NCI-H2081 (cell line): Measurements from ENCODE around the gene SGF29.
"Not testable (repeated sequence)": the region's sequence is repeated elsewhere in the genome, so short reads cannot be mapped to it uniquely, and the experiment has no call there.

Experiments
- DNase-seq, 2 experiments: peaks; one replicate each; lab custom pipeline; 2025; lab: John Stamatoyannopoulos, UW

SGF29 gene

DNA sequence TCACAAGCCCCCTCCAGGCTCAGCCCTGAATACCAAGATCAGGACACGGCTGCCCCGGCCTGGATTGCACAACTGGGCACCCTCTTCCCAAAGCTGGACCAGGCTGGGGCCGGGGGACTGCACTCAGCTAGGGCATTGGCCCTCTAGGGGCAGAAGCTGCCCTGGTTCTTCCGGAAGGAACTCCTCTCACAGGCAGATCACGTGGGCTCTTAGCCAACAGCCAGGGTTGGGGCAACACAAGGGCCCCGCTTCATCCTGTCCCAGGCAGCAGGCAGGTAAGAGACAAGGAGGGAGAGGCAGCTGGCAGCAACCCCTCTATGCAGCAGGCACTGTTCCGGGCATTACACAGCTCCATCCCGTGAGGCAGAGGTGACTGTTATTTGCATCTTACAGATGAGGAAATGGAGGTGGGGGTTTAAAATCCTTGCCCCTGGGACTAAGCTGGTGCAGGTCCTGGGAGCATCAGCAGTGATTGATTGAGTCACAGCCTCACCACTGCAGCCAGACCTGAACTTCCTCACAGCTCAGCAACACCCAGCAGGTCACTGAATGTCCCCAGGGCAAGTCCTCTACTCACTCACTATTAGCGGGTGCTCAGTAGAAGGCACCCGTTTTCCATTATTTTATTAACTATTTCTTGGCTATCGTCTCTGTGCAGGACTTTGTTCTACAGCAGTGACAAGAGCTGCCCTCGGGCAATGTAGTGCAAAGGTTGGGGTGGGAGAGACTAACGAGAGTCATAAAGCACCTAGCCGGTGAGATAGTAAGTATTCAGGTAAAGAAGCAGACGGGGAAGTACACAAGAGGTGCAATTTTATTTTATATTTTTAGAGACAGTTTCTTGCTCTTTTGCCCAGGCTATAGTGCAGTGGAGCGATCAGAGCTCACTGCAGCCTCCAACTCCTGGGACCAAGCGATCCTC, 58.9 kb downstream of the SGF29 start:
- not testable (repeated sequence) for DNase-seq

DNA sequence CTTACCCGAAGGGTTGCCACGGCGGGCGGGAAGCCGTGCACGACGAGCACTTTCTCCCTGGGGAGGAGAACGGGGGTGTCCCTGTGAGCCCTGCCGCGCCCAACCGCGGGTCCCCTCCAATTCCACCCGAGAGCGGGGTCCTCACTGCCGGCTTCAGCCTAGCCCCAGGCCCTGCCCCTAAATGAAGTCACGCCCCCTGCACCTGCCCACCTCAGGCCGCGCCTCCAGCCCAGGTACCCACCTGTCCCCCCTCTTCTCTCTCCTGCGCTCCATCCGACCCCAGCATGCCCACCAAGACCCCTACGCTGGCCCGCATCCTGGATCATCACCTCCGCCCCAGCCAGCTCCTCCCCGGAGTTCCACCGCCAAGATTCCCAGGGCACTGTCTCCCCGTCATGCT, 60.2 kb downstream of the SGF29 start:
- not testable (repeated sequence) for DNase-seq

DNA sequence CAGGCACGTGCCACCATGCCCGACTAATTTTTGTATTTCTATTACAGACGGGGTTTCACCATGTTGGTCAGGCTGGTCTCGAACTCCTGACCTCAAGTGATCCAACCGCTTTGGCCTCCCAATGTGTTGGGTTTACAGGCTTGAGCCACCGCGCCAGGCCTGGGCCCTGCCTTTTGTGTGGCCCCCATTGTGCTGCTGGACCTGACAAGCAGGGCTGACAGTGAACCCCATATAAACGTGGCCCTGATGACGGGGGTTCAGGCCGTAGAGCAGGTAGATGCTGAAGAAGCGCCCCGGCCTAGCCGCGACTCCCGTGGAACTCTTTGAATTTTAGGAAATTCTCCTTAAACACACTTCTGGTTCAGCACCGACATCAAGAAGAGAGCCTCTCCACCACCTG, 60.8 kb downstream of the SGF29 start:
- not testable (repeated sequence) for DNase-seq

DNA sequence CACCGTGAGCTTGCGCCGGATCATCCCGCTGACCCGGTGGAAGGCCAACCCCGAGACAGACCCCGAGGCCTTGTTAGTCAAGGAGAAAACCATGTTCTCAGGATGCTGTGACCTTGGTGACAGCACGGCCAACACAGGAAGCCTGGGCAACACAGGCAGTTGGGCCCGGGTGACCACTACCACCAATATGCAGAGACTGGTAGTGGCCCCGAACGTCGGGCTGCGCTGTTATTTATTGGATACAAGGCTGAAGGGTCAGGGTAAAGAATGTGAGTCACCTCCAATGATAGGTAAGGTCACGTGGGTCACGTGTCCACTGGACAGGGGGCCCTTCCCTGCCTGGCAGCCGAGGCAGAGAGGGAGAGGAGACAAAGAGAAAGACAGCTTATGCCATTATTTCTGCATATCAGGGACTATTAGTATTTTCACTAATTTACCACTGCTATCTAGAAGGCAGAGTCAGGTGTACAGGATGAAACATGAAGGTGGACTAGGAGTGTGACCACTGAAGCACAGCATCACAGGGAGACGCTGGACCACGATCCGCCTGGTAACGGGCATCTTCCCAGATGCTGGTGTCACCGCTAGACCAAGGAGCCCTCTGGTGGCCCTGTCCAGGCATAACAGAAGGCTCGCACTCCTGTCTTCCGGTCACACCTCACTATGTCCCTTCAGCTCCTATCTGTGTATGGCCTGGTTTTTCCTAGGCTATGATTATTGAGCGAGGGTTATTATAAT, 61.9 kb downstream of the SGF29 start:
- DNase-seq: peak in 1 of 2 experiments; percentile 31

DNA sequence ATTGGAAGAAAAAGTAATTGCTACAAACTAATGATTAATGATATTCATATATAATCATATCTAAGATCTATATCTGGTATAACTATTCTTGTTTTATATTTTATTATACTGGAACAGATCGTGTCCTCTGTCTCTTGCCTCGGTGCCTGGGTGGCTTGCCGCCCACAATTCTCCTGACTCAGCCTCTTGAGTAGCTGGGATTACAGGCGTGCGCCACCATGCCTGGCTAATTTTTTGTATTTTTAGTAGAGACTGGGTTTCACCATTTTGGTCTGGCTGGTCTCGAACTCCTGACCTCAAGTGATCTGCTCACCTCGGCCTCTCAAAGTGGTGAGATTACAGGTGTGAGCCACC, 62.5 kb downstream of the SGF29 start:
- DNase-seq: not testable (repeated sequence)

DNA sequence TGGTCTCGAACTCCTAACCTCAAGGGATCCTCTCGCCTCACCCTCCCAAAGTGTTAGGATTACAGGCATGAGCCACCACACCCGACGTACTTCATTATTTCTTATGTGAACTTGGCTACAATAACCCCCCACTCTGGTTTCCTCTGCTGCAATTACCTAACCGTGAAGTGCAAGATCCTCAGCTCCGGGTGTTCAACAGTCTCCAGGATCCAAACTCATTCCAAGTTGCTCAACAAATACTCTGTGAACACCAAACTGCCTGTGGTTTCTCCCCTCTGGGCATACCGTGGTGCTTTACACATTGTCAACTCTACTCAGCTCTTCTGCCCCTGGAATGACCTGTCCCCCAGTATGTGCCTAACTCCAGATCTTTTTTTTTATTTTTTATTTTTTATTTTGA, 62.9 kb downstream of the SGF29 start:
- no peak for DNase-seq

DNA sequence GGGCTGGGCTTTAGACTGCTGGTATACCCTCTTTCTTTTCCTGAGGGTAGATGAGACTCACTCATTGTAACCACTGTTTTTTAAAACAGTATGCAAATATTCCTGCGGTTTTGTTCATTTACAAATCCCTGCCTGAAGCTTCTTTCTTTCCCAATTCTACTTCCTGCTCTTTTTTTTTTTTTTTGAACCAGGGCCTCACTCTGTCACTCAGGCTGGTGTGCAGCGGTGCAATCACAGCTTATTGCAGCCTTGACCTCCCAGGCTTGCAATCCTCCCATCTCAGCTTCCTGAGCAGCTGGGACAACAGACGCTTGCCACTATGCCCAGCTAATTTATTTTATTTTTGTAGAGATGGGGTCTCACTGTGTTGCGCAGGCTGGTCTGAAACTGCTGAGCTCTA, 64.2 kb downstream of the SGF29 start:
- DNase-seq: no peak

DNA sequence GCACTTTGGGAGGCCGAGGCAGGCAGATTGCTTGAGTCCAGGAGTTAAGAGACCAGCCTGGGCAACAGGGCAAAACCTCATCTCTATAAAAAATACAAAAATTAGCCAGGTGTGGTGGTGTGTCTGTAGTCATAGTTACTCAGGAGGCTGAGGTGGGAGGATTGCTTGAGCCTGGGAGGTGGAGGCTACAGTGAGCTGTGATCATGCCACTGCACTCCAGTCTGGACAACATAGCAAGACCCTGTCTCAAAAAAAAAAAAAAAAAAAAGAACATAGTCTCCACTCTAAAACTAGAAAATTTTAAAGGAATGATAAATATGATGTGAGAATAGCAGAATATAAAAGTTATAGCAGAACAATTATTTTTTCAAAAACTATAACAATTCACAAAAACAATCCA, 66.6 kb downstream of the SGF29 start:
- DNase-seq: not testable (repeated sequence)

DNA sequence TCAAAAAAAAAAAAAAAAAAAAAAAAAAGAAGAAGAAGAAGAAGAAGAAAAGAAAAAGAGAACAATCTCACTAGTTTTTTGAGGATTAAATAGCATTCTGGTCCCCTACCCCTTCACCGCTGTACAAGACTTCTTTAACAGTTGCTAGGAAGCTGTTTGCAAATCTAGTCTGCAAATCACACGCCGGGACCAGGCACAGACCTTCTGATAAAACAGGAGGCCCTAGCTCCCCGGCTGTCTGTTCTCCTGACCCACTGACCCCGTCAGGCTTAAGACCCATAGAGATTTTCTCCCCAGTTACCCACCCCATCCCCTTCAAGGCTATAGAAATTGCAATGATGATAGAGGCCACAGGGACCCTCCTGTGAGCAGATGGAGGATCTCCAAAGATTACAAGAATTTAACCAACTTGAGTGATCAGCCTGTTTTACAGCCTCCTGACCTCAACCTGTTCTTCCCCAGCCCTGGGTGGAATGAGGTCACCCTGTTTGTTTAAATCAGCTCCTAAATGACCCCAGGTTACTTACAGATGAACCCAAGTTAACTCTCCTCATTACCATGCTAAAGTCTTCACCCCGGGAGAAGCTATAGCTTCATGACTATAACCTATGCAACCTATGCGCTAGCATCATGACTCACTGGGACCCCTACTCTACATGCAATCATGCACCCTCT, 67.9 kb downstream of the SGF29 start:
- DNase-seq: no peak

DNA sequence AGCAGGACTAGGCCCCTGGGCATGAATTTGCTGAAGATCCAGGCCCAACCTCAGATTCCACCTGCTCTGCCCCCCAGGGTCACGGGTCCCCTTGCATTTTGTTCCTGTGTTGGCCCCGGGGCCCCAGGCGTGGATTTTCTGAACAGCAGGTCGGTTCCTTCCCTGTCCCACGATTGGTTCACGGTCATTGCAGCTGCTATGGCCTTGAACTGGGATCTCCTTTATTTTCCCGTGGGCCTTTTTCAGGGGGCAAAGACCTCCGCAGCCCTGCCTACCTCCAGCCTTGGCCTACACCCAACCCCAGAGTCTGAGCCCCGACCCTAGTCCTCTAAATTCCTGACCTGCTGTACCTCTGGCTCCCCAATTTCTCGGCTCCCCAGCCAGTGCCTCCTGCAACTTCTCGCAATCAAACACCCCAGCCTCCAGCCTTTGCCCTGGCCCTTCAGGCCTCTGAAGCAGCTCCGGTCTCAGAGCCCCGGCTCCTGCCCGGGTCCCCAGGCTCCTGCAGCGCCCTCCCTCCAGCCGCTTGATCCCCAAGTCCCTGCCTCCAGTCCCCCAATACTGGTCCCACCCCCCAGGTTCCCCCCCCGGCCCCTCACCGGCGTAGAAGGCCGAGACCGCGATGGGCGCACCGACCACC, 68.9 kb downstream of the SGF29 start:
- not testable (repeated sequence) for DNase-seq

DNA sequence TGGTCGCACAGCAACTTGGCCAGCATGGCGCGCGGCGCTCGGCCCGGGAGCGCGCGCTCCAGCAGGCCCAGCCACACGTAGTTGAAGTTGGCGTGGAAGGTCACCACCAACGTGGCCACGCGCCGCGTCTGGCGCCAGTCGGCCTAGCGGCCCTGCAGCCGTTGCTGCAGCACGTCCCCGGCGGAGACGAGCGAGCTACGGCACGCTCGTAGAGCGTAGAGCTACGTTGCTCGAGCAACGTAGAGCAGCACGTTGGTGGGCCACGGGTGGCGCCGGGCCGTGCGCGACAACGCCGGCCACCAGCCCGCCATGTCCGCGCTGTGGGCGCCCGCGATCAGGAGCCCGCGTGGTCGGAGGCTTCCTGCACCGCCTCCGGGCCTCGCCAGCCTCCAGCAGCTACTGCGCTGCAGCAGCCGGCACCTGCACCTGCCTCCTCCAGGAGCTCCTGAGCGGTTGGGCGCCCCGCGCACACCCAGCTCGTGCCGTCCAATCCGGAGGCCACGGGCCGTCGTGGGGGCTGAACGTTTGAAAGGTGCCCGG, 69.5 kb downstream of the SGF29 start:
- DNase-seq: peak; percentile 87 to 93

DNA sequence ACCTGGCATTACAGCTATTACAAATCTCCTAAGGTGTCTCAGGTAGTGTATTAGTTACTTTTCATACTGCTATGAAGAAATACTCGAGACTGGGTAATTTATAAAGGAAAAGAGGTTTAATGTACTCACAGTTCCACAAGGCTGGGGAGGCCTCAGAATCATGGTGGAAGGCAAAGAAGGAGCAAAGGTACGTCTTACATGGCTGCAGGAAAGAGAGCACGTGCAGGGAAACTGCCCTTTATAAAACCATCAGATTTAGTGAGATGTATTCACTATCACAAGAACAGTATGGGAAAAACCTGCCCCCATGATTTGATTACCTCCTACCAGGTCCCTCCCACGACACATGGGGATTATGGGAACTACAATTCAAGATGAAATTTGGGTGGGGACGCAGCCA, 77.2 kb downstream of the SGF29 start:
- DNase-seq: not testable (repeated sequence)

DNA sequence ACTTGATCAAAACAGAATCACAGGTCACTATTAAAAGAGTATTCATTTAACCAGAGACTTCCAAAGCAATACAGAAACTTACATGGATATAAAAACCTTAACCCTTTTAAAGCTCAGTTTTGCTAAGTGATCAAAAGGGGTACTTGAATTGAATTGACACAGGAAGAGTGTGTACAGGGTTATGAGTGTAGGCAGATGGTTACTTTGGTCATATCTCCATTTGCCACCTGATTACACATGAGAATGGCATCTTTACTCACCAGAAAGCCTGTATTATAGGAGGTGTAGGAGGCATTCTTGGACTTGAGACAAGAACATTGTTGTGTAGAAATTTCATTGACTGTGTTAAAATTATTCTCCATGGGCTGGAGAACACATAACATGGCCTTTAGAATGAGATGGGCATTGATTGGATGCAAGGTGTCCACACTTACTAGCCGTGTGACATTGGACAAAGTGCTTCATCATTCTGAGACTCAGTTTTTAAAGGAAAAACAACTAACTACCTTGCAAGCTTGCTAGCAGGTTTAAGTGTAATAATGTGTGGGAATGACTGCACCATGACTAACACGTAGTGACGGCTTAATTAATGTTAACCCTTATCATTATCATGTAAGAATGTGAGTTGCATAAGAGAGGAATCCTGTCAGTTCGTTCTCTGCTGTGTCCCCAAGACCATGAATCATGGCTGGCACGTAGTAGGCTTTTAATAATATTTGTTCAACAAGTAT, 82.5 kb downstream of the SGF29 start:
- DNase-seq: not testable (repeated sequence)

DNA sequence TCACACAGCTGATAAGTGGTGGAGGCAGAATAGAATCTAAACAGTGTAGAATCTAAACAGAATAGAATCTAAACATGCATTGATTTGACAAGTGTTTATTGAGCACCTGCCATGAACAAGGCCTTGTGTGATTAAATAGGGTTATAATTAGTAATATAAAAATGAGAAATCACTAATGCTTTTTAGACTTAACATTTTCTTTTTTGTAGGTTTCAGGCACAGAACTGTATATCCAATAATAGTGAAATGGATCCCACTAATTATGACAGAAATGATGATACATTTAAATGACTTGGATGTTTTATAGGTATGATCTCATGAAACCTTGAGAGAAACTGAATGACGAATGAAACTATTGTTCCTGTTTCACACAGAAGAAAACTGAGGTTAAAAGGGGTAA, 84.0 kb downstream of the SGF29 start, which contains the start of gene NPIPB8:
Gene NPIPB8 (plus strand): TSS at position 301 of the 400 bp plus-strand sequence. CDS start 296 bp downstream, outside the sequence.
- not testable (repeated sequence) for DNase-seq

DNA sequence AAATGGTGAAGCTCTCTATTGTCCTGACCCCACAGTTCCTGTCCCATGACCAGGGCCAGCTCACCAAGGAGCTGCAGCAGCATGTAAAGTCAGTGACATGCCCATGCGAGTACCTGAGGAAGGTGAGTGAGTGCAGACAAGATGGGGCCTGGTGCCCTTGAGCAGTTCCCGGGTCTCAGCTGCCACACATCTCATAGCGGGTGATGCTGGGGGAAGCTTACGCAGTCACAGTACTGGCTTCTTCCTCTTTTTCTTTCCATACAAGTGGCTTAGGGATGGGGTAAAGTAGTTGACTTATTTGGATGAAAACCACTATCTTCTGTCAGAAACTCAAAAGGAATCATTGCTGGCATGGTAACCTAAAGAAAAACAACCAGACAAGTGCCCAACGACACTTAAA, 84.6 kb downstream of the SGF29 start:
- not testable (repeated sequence) for DNase-seq

DNA sequence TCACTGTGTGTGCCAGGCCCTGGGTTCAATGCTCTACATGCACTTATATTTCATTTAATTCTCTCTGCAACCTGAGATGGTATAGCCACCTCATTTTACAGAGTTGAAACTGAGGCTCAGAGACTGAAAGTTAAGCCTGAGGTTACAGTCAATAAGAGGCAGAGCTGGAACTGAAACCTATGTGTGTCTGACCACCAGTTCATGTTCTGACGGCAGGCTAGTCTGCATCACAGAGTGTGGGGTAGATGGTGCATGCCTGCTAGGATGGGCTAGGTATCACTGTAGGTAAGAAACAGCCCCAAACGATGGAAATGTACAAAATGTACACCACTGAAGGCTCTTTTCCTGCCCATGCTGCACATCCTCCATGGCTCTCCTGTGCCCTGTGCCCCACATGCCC, 86.2 kb downstream of the SGF29 start:
- not testable (repeated sequence) for DNase-seq
